GM19438 (cell line): ENCODE results near the gene PPP3CA.

Experiments used
- ATAC-seq: cut with Tn5 transposase; IDR thresholded peaks from one replicate; pipeline ENCODE4 v1.9.1; 2021; ENCODE audit warnings: low read depth; ENCODE audit not compliant: unreplicated experiment

The PPP3CA gene

GRCh38 chr4:101221294-101221693, 126.0 kb downstream of the PPP3CA start:
- ATAC-seq, result no peak

- ATAC-seq, result no peak
Observed at GRCh38 chr4:101218894-101219293, 128.4 kb downstream of the PPP3CA start.

GRCh38 chr4:101218346-101218745, 129.0 kb downstream of the PPP3CA start:
- no peak for ATAC-seq

- ATAC-seq, result no peak
Observed at GRCh38 chr4:101217353-101218031, 129.8 kb downstream of the PPP3CA start.

GRCh38 chr4:101211146-101211553, 136.2 kb downstream of the PPP3CA start:
- ATAC-seq, result no peak

- ATAC-seq, result no peak
Observed at GRCh38 chr4:101210331-101210730, 137.0 kb downstream of the PPP3CA start.

- no peak for ATAC-seq
Observed at GRCh38 chr4:101208171-101208570, 139.2 kb downstream of the PPP3CA start.

- ATAC-seq, result peak; percentile 97
Observed at GRCh38 chr4:101205916-101206315, 141.4 kb downstream of the PPP3CA start.

- no peak for ATAC-seq
Observed at GRCh38 chr4:101201421-101201820, 145.9 kb downstream of the PPP3CA start.

- no peak for ATAC-seq
Observed at GRCh38 chr4:101200561-101200960, 146.8 kb downstream of the PPP3CA start.

GRCh38 chr4:101199507-101200285, 147.6 kb downstream of the PPP3CA start:
- no peak for ATAC-seq

GRCh38 chr4:101198682-101199339, 148.5 kb downstream of the PPP3CA start:
- no peak for ATAC-seq

GRCh38 chr4:101197350-101197749, 150.0 kb downstream of the PPP3CA start:
- no peak for ATAC-seq

GRCh38 chr4:101192244-101192643, 155.1 kb downstream of the PPP3CA start:
- ATAC-seq, result peak; percentile 93

GRCh38 chr4:101191302-101192098, 155.8 kb downstream of the PPP3CA start:
- no peak for ATAC-seq

GRCh38 chr4:101190751-101191150, 156.6 kb downstream of the PPP3CA start:
- ATAC-seq, result no peak

GRCh38 chr4:101188906-101189305, 158.4 kb downstream of the PPP3CA start:
- no peak for ATAC-seq

GRCh38 chr4:101187841-101188240, 159.5 kb downstream of the PPP3CA start:
- ATAC-seq, result no peak

- no peak for ATAC-seq
Observed at GRCh38 chr4:101186567-101187184, 160.7 kb downstream of the PPP3CA start.

GRCh38 chr4:101184668-101185067, 162.7 kb downstream of the PPP3CA start:
- no peak for ATAC-seq
